ENCODE measurements around the gene LLPH. TPM values are rescaled to one million over a fixed set of nuclear protein-coding genes. Genes with fewer than 3 reads are reported as not detected.

The LLPH gene
- total and polyA plus RNA-seq, 7 donors: 13.4 to 57.1 (median 24.1) TPM

GRCh38 chr12:66103016-66103913 lies 27.3 kb downstream of the LLPH start:
- intact Hi-C loops (cut with DNase I): no loop called here
- WGBS, 3 donors: 91% methylated on average over 3 of the region's 3 CpGs
- DNase-seq: no peak

GRCh38 chr12:66092559-66093269 lies 37.8 kb downstream of the LLPH start:
- Histone ChIP-seq H3K9me3 (no peaks in the 10 kb centered on the region), H3K27ac (no peak overlapping the region), H3K4me1 (no peaks in the 10 kb centered on the region), H3K36me3 (ENCODE audit: insufficient read depth in 1 of 2, low read depth in 1 of 2) (no peaks in the 10 kb centered on the region), H3K27me3 (ENCODE audit: insufficient read depth in 3 of 3, low read length in 2 of 3) (no peaks in the 10 kb centered on the region), H3K4me3 (no peak overlapping the region)
- no peak for TF ChIP-seq CTCF (IDR thresholded peaks at IDR 0.05)
- ATAC-seq: no peak
- intact Hi-C loops (cut with DNase I): no loop called here
- no peak for DNase-seq
- WGBS, 3 donors: 6 to 12% (median 6%) methylated on average over 1 of the region's 1 CpG

More at GRCh38 chr12:66103016-66103913, 27.3 kb downstream of the LLPH start:
- Histone ChIP-seq H3K36me3 (ENCODE audit: insufficient read depth in 1 of 2, low read depth in 1 of 2) (no peaks in the 10 kb centered on the region), H3K4me1 (no peaks in the 10 kb centered on the region), H3K4me3 (no peak overlapping the region), H3K27me3 (ENCODE audit: insufficient read depth in 3 of 3, low read length in 2 of 3) (peaks cover 0 to 4% (median 0%) of the 10 kb centered on the region in 3 donors), H3K27ac (no peak overlapping the region), H3K9me3 (no peaks in the 10 kb centered on the region)
- no peak for ATAC-seq
- TF ChIP-seq CTCF (IDR thresholded peaks at IDR 0.05): no peak

- Histone ChIP-seq H3K36me3 (ENCODE audit: insufficient read depth in 1 of 2, low read depth in 1 of 2) (no peaks in the 10 kb centered on the region), H3K4me1 (no peaks in the 10 kb centered on the region), H3K9me3 (no peaks in the 10 kb centered on the region), H3K27ac (no peak overlapping the region), H3K27me3 (ENCODE audit: insufficient read depth in 3 of 3, low read length in 2 of 3) (no peaks in the 10 kb centered on the region), H3K4me3 (no peak overlapping the region)
- WGBS, 3 donors: 75 to 87% (median 80%) methylated on average over 4 of the region's 4 CpGs
- intact Hi-C loops (cut with DNase I): no loop called here
- DNase-seq (no peak), ATAC-seq (no peak)
- no peak for TF ChIP-seq CTCF (IDR thresholded peaks at IDR 0.05)
Observed at GRCh38 chr12:66090157-66090556, 40.4 kb downstream of the LLPH start.

- H3K27ac ChIP-seq: no peak overlapping the region
- peaks cover 7% of the 10 kb centered on the region for H3K9me3 ChIP-seq
- DNase-seq: peak; percentile 39 to 56
- 29 to 35% (median 32%) methylated on average over 10 of the region's 10 CpGs for WGBS, 3 donors
- no peaks in the 10 kb centered on the region for H3K36me3 ChIP-seq (ENCODE audit: insufficient read depth in 1 of 2, low read depth in 1 of 2)
- H3K4me3 ChIP-seq: no peak overlapping the region
- peak; percentile 59 to 81 (median 76) for ATAC-seq
- TF ChIP-seq CTCF (IDR thresholded peaks at IDR 0.05): peak; percentile 77
- intact Hi-C loops (cut with DNase I): loop anchor here (2.0 to 5.0 kb wide), 5 partner anchors 485 to 1195 kb away; no protein-coding TSS in a partner anchor
- no peaks in the 10 kb centered on the region for H3K4me1 ChIP-seq
- no peaks in the 10 kb centered on the region for H3K27me3 ChIP-seq (ENCODE audit: insufficient read depth in 3 of 3, low read length in 2 of 3)
Observed at GRCh38 chr12:66087365-66087943, 43.1 kb downstream of the LLPH start.

Data from psoas muscle (tissue), 8 donors.